Epithelial cell of esophagus (primary cell): ENCODE results near the gene KCNMA1.
A peak's percentile ranks its signal among the peaks of the same experiment; 100 is the strongest.
"Not testable (repeated sequence)": the region's sequence is repeated elsewhere in the genome, so short reads cannot be mapped to it uniquely, and the experiment has no call there.

ENCODE experiments used
- DNase-seq: peaks from one replicate; pipeline ENCODE4 v3.0.0; 2010; ENCODE audit warnings: low read depth
- H3K4me3 ChIP-seq: 2 replicates; pipeline ENCODE4 v1.5.1; 2011; ENCODE audit warnings: mild to moderate bottlenecking, low read length, control low read depth
- TF ChIP-seq, protein P1 (sequence below): IDR thresholded peaks from 2 replicates; pipeline ENCODE4 v1.5.1; 2011; ENCODE audit warnings: low read depth, mild to moderate bottlenecking, low read length, control low read depth, inconsistent platforms; ENCODE audit not compliant: insufficient read depth; ENCODE audit errors: missing control alignments

The KCNMA1 gene

GRCh38 chr10:77592946-77593636, 44.5 kb downstream of the KCNMA1 start:
- peak; percentile 96 for DNase-seq
- TF ChIP-seq, protein P1, sequence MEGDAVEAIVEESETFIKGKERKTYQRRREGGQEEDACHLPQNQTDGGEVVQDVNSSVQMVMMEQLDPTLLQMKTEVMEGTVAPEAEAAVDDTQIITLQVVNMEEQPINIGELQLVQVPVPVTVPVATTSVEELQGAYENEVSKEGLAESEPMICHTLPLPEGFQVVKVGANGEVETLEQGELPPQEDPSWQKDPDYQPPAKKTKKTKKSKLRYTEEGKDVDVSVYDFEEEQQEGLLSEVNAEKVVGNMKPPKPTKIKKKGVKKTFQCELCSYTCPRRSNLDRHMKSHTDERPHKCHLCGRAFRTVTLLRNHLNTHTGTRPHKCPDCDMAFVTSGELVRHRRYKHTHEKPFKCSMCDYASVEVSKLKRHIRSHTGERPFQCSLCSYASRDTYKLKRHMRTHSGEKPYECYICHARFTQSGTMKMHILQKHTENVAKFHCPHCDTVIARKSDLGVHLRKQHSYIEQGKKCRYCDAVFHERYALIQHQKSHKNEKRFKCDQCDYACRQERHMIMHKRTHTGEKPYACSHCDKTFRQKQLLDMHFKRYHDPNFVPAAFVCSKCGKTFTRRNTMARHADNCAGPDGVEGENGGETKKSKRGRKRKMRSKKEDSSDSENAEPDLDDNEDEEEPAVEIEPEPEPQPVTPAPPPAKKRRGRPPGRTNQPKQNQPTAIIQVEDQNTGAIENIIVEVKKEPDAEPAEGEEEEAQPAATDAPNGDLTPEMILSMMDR, result no peak
- no peak overlapping the region for H3K4me3 ChIP-seq

DNA sequence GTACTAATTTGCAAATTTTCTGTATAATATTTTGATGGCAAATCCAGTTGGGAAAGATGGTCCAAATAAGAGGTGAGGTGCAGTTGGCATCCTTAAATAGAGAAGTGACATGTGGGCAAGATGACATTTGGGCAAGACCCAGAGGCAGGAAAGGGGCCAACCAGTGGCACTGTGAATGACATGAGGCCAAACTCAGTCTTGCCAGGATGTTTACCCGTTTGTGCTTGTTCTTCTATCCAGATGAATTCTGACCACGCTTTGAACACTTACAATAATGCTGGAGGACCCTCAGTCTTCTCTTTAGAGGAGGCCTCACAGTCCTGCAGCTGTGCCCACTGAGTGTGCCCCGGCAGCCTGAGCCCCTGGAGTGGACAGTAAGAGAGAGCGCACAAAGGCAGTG, 45.1 kb downstream of the KCNMA1 start:
- H3K4me3 ChIP-seq, result no peak overlapping the region
- no peak for DNase-seq
- TF ChIP-seq, protein P1, result no peak

- TF ChIP-seq, protein P1, result no peak
- no peak overlapping the region for H3K4me3 ChIP-seq
- no peak for DNase-seq
Measured at GRCh38 chr10:77591238-77591880, 46.2 kb downstream of the KCNMA1 start.

GRCh38 chr10:77590344-77591237, 47.0 kb downstream of the KCNMA1 start:
- no peak for DNase-seq
- TF ChIP-seq, protein P1, result no peak
- H3K4me3 ChIP-seq, result no peak overlapping the region

- not testable (repeated sequence) for H3K4me3 ChIP-seq, DNase-seq
Measured at GRCh38 chr10:77589703-77590102, 47.9 kb downstream of the KCNMA1 start.

DNA sequence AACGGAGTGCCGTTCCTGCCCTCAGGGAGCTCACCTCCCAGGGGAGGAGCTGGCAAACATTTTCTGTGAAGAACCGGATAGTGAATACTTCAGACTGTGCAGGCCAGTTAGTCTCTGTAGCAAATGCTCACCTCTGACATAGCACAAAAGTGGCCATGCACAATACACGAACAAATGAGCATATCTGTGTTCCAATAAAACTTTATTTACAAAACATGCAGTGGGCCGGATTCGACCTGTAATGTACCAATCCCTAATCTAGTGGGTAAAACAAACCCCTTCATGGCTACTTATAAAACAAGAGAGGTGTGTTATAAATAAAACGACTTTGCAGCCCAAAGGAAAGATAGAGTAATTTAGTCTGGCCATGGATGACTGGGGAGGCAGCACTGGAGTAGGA, 48.7 kb downstream of the KCNMA1 start:
- TF ChIP-seq, protein P1, result no peak
- DNase-seq, result no peak
- H3K4me3 ChIP-seq, result no peak overlapping the region

DNA sequence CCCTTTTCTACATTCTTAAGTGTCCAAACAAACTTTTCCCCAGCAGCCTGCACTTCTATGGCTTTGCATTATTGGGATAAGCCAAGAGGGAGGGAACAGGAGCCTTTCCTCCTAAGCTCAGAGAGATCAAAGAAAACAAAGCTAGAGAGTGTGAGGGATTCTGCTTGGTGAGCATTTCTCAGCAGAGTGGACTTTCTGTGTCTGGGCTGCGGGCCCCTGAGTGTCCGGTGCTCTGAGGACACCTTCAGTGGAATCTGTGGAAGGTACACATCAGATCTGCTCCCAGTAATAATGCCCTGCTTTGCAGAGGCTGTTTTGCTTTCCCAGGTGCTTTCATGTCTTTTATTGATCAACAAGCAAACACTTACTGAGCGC, 50.2 kb downstream of the KCNMA1 start:
- no peak overlapping the region for H3K4me3 ChIP-seq
- TF ChIP-seq, protein P1, result no peak
- DNase-seq, result no peak
